Measurements from ENCODE around the gene MAGEB18. TPM values are rescaled to one million over a fixed set of nuclear protein-coding genes. Genes with fewer than 3 reads are reported as not detected.

The MAGEB18 gene
- total RNA-seq = not detected

GRCh38 chrX:26138274-26138673, at the start of gene MAGEB18:
MAGEB18 (plus strand) TSS chrX:26138343; CDS start chrX:26138986, 643 bp downstream.
- Histone ChIP-seq H3K27me3 (no peaks in the 10 kb centered on the region), H3K4me1 (no peaks in the 10 kb centered on the region), H3K4me3 (no peak within 1 kb of the TSS), H3K9me3 (no peaks in the 10 kb centered on the region), H3K27ac (no peak within 1 kb of the TSS), H3K36me3 (no peaks in the 10 kb centered on the region)
- TF ChIP-seq CTCF (IDR thresholded peaks at IDR 0.05) = no peak
- no peak for TF ChIP-seq POLR2AphosphoS5 (IDR thresholded peaks at IDR 0.05)
- TF ChIP-seq POLR2A (IDR thresholded peaks at IDR 0.05) = no peak
- no peak for TF ChIP-seq EP300 (IDR thresholded peaks at IDR 0.05)
- 100% methylated on average over 1 of the region's 11 CpGs for WGBS, 2 donors (ENCODE audit: low coverage in 1 of 2)
- no peak for ATAC-seq

GRCh38 chrX:26100421-26100920, 37.7 kb upstream of the MAGEB18 start:
- Histone ChIP-seq H3K27ac (no peak overlapping the region), H3K27me3 (no peaks in the 10 kb centered on the region), H3K4me3 (no peak overlapping the region), H3K4me1 (no peaks in the 10 kb centered on the region), H3K9me3 (no peaks in the 10 kb centered on the region), H3K36me3 (no peaks in the 10 kb centered on the region)
- no peak for TF ChIP-seq EP300 (IDR thresholded peaks at IDR 0.05)
- no peak for TF ChIP-seq CTCF (IDR thresholded peaks at IDR 0.05)
- TF ChIP-seq POLR2A (IDR thresholded peaks at IDR 0.05) = no peak
- TF ChIP-seq POLR2AphosphoS5 (IDR thresholded peaks at IDR 0.05) = no peak
- ATAC-seq = no peak
- 55% methylated on average over 3 of the region's 3 CpGs; no CpG with 5 or more reads in 1 of the 2 donors for WGBS, 2 donors (ENCODE audit: low coverage in 1 of 2)

GRCh38 chrX:26109142-26109541, 29.0 kb upstream of the MAGEB18 start:
- 100% methylated on average over 1 of the region's 1 CpG for WGBS, 2 donors (ENCODE audit: low coverage in 1 of 2)
- Histone ChIP-seq H3K27ac (no peak overlapping the region), H3K36me3 (no peaks in the 10 kb centered on the region), H3K9me3 (no peaks in the 10 kb centered on the region), H3K27me3 (no peaks in the 10 kb centered on the region), H3K4me3 (no peak overlapping the region), H3K4me1 (no peaks in the 10 kb centered on the region)
- TF ChIP-seq POLR2A (IDR thresholded peaks at IDR 0.05) = no peak
- no peak for TF ChIP-seq POLR2AphosphoS5 (IDR thresholded peaks at IDR 0.05)
- no peak for TF ChIP-seq CTCF (IDR thresholded peaks at IDR 0.05)
- TF ChIP-seq EP300 (IDR thresholded peaks at IDR 0.05) = no peak
- no peak for ATAC-seq

- H3K9me3 ChIP-seq = no peaks in the 10 kb centered on the region
- WGBS, 2 donors (ENCODE audit: low coverage in 1 of 2) = 16 to 63% methylated on average over 1 to 2 of the region's 2 CpGs
- ATAC-seq = no peak
Measured at GRCh38 chrX:26146024-26146423, 7.9 kb downstream of the MAGEB18 start.

More at GRCh38 chrX:26146024-26146423, 7.9 kb downstream of the MAGEB18 start:
- Histone ChIP-seq H3K27ac (no peak overlapping the region), H3K4me1 (no peaks in the 10 kb centered on the region), H3K27me3 (no peaks in the 10 kb centered on the region), H3K36me3 (no peaks in the 10 kb centered on the region), H3K4me3 (no peak overlapping the region)
- no peak for TF ChIP-seq EP300 (IDR thresholded peaks at IDR 0.05)
- TF ChIP-seq POLR2A (IDR thresholded peaks at IDR 0.05) = no peak
- TF ChIP-seq CTCF (IDR thresholded peaks at IDR 0.05) = no peak
- no peak for TF ChIP-seq POLR2AphosphoS5 (IDR thresholded peaks at IDR 0.05)

All from gastroesophageal sphincter (tissue), 4 donors.